Psoas muscle (tissue), 8 donors: ENCODE measurements around the gene RFX1. TPM values are rescaled to one million over a fixed set of nuclear protein-coding genes. Genes with fewer than 3 reads are reported as not detected.

Experiments
- ATAC-seq, 4 donors: fragments of 200-7000 bp; cut with Tn5 transposase; one replicate each; pipeline ENCODE4 v1.9.1; 2020; ENCODE audit warnings: moderate library complexity in 3 of 4, mild to moderate bottlenecking in 2 of 4
- DNase-seq, 2 donors: peaks; one replicate each; pipeline ENCODE4 v3.0.0-alpha.2; 2020
- H3K27ac ChIP-seq: fragments of 200-600 bp; one replicate; pipeline ENCODE4 v1.8.0; 2022
- H3K27me3 ChIP-seq, 3 donors: fragments of 200-600 bp in 1 of 3; one replicate each; pipeline versions ENCODE4 v1.6.1 to v1.8.0; 2013 to 2022; ENCODE audit warnings: low read length in 2 of 3, mild to moderate bottlenecking in 2 of 3, moderate library complexity in 1 of 3; ENCODE audit not compliant: insufficient read depth in 3 of 3
- H3K36me3 ChIP-seq, 2 donors: fragments of 200-600 bp in 1 of 2; one replicate each; pipeline versions ENCODE4 v1.6.1 to v1.8.0; 2013 to 2022; ENCODE audit warnings: low read depth in 1 of 2, mild to moderate bottlenecking in 1 of 2, moderate library complexity in 1 of 2; ENCODE audit not compliant: insufficient read depth in 1 of 2
- H3K4me1 ChIP-seq: fragments of 200-600 bp; one replicate; pipeline ENCODE4 v1.8.0; 2022
- H3K4me3 ChIP-seq: fragments of 200-600 bp; one replicate; pipeline ENCODE4 v1.8.0; 2022; ENCODE audit warnings: mild to moderate bottlenecking
- H3K9me3 ChIP-seq: fragments of 200-600 bp; one replicate; pipeline ENCODE4 v1.8.0; 2022
- CTCF ChIP-seq: fragments of 200-600 bp; IDR thresholded peaks from one replicate; pipeline ENCODE4 v1.8.0; 2022; ENCODE audit warnings: antibody characterized with exemption
- WGBS, 3 donors: extraction: QIAGEN DNeasy Blood & Tissue Kit; methylation state at CpG; one replicate each; pipeline versions ENCODE4 v1.1.6 to v1.1.7; 2013; 5-methylcytosine and 5-hydroxymethylcytosine counted together
- intact Hi-C, 2 donors: fragments of 100-400 bp; cut with DNase I; formaldehyde crosslinking; loops; one replicate each; pipeline versions ENCODE4 v1.11.0 to v1.14.2; 2022
- polyA plus RNA-seq, 3 donors: library from polyadenylated mRNA; stranded (reverse); fragments of 200-250 nt; gene quantifications; one replicate each; pipeline ENCODE4 v1.2.3, GENCODE V29; 2013
- total RNA-seq, 4 donors: library from RNA; stranded (reverse); fragmentation: NEBNext Ultra II Directional in 2 of 4; extraction: Animal tissue kit (Norgen Biotek cat#: 25700) in 2 of 4; gene quantifications; one replicate each; pipeline versions ENCODE4 v1.2.1 to v1.2.4, GENCODE V29; 2021 to 2023
- donor health status: healthy with polysubstance abuse.
- donor health status: DM: no; HTN: no; CAD: no; lungs with moderate emphysema.
- donor health status: Bipolar disorder and iron deficiency.
- donor health status: healthy.
- donor health status: DM: yes; HTN: yes; CAD: no.
- donor health status: DM: no; HTN: no; CAD: no.
- donor health status: DM: no; HTN: no; CAD: no.
- donor health status: DM: yes; HTN: yes; CAD: no.

Gene RFX1
- total and polyA plus RNA-seq, 7 donors, result 2.9 to 10.1 (median 6.4) TPM

- Histone ChIP-seq H3K9me3 (no peaks in the 10 kb centered on the region), H3K4me1 (no peaks in the 10 kb centered on the region), H3K4me3 (no peak overlapping the region), H3K36me3 (peaks cover 0 to 95% of the 10 kb centered on the region in 2 donors), H3K27ac (no peak overlapping the region), H3K27me3 (no peaks in the 10 kb centered on the region)
- WGBS, 3 donors, result 78 to 84% (median 82%) methylated on average over 72 to 89 of the region's 89 CpGs
- intact Hi-C loops, result no loop called here
- no peak for TF ChIP-seq CTCF
- peak in 3 of 4 donors; percentile 7 to 26 (median 18) for ATAC-seq
- peak in 1 of 2 donors; percentile 58 for DNase-seq
Measured at GRCh38 chr19:13962699-13963602, 43.2 kb downstream of the RFX1 start.

GRCh38 chr19:13961826-13962698 is 44.1 kb downstream of the RFX1 start:
- Histone ChIP-seq H3K4me1 (no peaks in the 10 kb centered on the region), H3K36me3 (peaks cover 0 to 95% of the 10 kb centered on the region in 2 donors), H3K4me3 (no peak overlapping the region), H3K27me3 (no peaks in the 10 kb centered on the region), H3K27ac (no peak overlapping the region), H3K9me3 (no peaks in the 10 kb centered on the region)
- DNase-seq, result no peak
- WGBS, 3 donors, result 82 to 86% (median 82%) methylated on average over 41 to 55 of the region's 55 CpGs
- no peak for ATAC-seq
- no peak for TF ChIP-seq CTCF
- intact Hi-C loops, result no loop called here

GRCh38 chr19:13960863-13961784 is 45.0 kb downstream of the RFX1 start:
- Histone ChIP-seq H3K27ac (no peak overlapping the region), H3K36me3 (peaks cover 0 to 95% of the 10 kb centered on the region in 2 donors), H3K9me3 (no peaks in the 10 kb centered on the region), H3K4me1 (no peaks in the 10 kb centered on the region), H3K27me3 (no peaks in the 10 kb centered on the region), H3K4me3 (no peak overlapping the region)
- WGBS, 3 donors, result 89 to 92% (median 90%) methylated on average over 37 to 39 of the region's 39 CpGs
- no peak for TF ChIP-seq CTCF
- DNase-seq, result no peak
- no peak for ATAC-seq
- intact Hi-C loops, result no loop called here
